ENCODE measurements around the gene SH3PXD2A. TPM values are rescaled to one million over a fixed set of nuclear protein-coding genes. Genes with fewer than 3 reads are reported as not detected.
"Not testable (repeated sequence)": the region's sequence is repeated elsewhere in the genome, so short reads cannot be mapped to it uniquely, and the experiment has no call there.

Gene SH3PXD2A
- total RNA-seq, 1 donor from 2014 or later = 17.3 TPM

DNA sequence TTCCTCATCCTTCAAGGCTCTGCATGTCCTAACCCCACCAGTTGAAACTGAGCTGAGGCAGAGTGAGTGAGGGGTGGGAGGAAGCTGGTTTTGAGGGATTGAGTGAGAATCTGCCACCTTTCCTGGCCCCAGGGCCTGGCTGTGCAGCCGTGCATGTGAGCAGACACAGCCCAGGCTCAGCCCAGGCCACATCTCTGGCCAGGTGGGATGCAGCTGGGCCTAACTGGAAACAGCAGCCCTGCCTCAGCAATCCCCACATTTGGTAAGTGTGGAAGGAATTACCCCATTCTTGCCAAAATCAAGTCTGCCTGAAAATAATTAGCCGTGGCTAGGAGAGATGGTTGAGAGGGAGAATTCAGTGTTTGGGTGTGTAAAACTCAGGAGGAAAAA is 245.3 kb downstream of the SH3PXD2A start:
- no peak overlapping the region for H3K27ac ChIP-seq (ENCODE audit: low read depth, low read length)
- no peaks in the 10 kb centered on the region for H4K20me1 ChIP-seq (ENCODE audit: insufficient read depth, low read length)
- H3K9ac ChIP-seq (ENCODE audit: low read length) = no peak overlapping the region
- no peaks in the 10 kb centered on the region for H3K27me3 ChIP-seq (ENCODE audit: insufficient read depth, low read length)
- H3K4me1 Mint-ChIP-seq (ENCODE audit: low read depth, unreplicated experiment) = peaks cover 24% of the 10 kb centered on the region
- TF ChIP-seq CTCF (IDR thresholded peaks at IDR 0.05; ENCODE audit: insufficient read depth, low read depth, low read length) = no peak
- no peak for TF ChIP-seq EZH2 (IDR thresholded peaks at IDR 0.05; ENCODE audit: insufficient read depth, low read length)
- peaks cover 9% of the 10 kb centered on the region for H3K4me1 ChIP-seq (ENCODE audit: insufficient read depth, low read length)
- no peak for DNase-seq (ENCODE audit: low read depth)
- no peak overlapping the region for H2AFZ ChIP-seq (ENCODE audit: low read depth, low read length)
- peaks cover 4% of the 10 kb centered on the region for H3K27me3 Mint-ChIP-seq (ENCODE audit: low read depth, unreplicated experiment)
- H3K36me3 Mint-ChIP-seq (ENCODE audit: low read depth, unreplicated experiment) = peaks cover 37% of the 10 kb centered on the region
- H3K4me2 ChIP-seq (ENCODE audit: low read length) = no peak overlapping the region
- peaks cover 13% of the 10 kb centered on the region for H3K36me3 ChIP-seq (ENCODE audit: insufficient read depth, low read length)
- no peak overlapping the region for H3K4me3 Mint-ChIP-seq (ENCODE audit: unreplicated experiment)
- FAIRE-seq = no peak
- H3K27ac Mint-ChIP-seq (ENCODE audit: unreplicated experiment) = no peak overlapping the region
- H3K79me2 ChIP-seq (ENCODE audit: insufficient read depth, low read length) = no peaks in the 10 kb centered on the region
- H3K9me3 Mint-ChIP-seq (ENCODE audit: unreplicated experiment) = no peaks in the 10 kb centered on the region
- no peaks in the 10 kb centered on the region for H3K9me3 ChIP-seq (ENCODE audit: insufficient read depth, low read depth, low read length)
- no peak overlapping the region for H3K4me3 ChIP-seq (ENCODE audit: insufficient read depth, low read depth, low read length)

DNA sequence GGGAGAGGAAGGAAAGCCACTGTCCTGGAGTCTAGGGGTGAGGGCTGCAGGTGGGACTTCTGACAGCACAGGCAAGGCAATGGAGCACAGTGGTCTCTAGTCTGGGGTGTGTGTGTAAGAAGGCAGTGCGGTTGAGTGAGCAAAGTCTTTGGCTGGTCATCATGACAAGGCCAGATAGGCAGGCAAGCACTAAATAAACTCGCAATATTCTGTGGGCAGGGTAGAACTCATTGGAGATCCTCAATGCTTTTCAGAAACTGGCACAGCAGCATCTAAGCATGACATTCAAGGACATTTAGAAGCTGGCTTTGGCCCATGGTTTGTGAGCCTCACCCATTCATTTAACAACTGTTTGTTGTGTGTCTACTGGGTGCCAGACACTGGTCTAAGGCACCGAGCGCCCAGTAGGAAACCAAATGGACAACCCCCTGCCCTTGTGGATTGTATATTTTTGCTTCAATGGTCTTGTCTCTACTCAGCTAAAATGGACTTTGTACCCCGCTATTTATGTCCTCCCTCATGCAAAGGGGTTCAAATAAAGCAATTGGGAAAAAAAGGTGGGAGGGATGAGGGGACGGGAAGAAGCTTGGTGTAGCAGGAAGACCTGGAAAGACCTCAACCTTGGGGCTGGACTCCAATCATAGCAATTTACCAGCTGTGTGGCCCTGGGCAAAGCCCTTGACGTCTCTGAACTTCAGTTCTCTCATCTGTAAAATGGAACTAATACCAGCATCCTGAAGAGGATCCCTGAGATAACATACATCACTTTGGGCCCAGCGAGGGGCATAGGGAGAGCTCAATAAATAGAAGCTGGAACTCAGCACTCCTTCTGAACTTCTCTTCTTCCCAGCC is 245.9 kb downstream of the SH3PXD2A start:
- Histone ChIP-seq H3K9me3 (ENCODE audit: insufficient read depth, low read depth, low read length) (no peaks in the 10 kb centered on the region), H3K9ac (ENCODE audit: low read length) (no peak overlapping the region), H3K4me2 (ENCODE audit: low read length) (no peak overlapping the region), H3K36me3 (ENCODE audit: insufficient read depth, low read length) (peaks cover 13% of the 10 kb centered on the region), H3K27ac (ENCODE audit: low read depth, low read length) (no peak overlapping the region), H3K27me3 (ENCODE audit: insufficient read depth, low read length) (no peaks in the 10 kb centered on the region), H2AFZ (ENCODE audit: low read depth, low read length) (no peak overlapping the region), H3K4me1 (ENCODE audit: insufficient read depth, low read length) (peaks cover 9% of the 10 kb centered on the region), H3K79me2 (ENCODE audit: insufficient read depth, low read length) (no peaks in the 10 kb centered on the region), H3K4me3 (ENCODE audit: insufficient read depth, low read depth, low read length) (no peak overlapping the region), H4K20me1 (ENCODE audit: insufficient read depth, low read length) (no peaks in the 10 kb centered on the region)
- no peak overlapping the region for H3K27ac Mint-ChIP-seq (ENCODE audit: unreplicated experiment)
- DNase-seq (ENCODE audit: low read depth) (no peak), FAIRE-seq (no peak)
- TF ChIP-seq EZH2 (IDR thresholded peaks at IDR 0.05; ENCODE audit: insufficient read depth, low read length) (no peak), CTCF (IDR thresholded peaks at IDR 0.05; ENCODE audit: insufficient read depth, low read depth, low read length) (no peak)
- H3K36me3 Mint-ChIP-seq (ENCODE audit: low read depth, unreplicated experiment) = peaks cover 40% of the 10 kb centered on the region
- peaks cover 4% of the 10 kb centered on the region for H3K27me3 Mint-ChIP-seq (ENCODE audit: low read depth, unreplicated experiment)
- H3K4me1 Mint-ChIP-seq (ENCODE audit: low read depth, unreplicated experiment) = peaks cover 19% of the 10 kb centered on the region
- no peak overlapping the region for H3K4me3 Mint-ChIP-seq (ENCODE audit: unreplicated experiment)
- H3K9me3 Mint-ChIP-seq (ENCODE audit: unreplicated experiment) = no peaks in the 10 kb centered on the region

- not testable (repeated sequence) for H3K27me3 ChIP-seq (ENCODE audit: insufficient read depth, low read length); H3K4me3 ChIP-seq (ENCODE audit: insufficient read depth, low read depth, low read length); H3K4me2 ChIP-seq (ENCODE audit: low read length); H3K9ac ChIP-seq (ENCODE audit: low read length); FAIRE-seq; H3K9me3 Mint-ChIP-seq (ENCODE audit: unreplicated experiment); DNase-seq (ENCODE audit: low read depth); H3K4me1 ChIP-seq (ENCODE audit: insufficient read depth, low read length); H3K27ac ChIP-seq (ENCODE audit: low read depth, low read length); H2AFZ ChIP-seq (ENCODE audit: low read depth, low read length); H3K4me1 Mint-ChIP-seq (ENCODE audit: low read depth, unreplicated experiment); H3K4me3 Mint-ChIP-seq (ENCODE audit: unreplicated experiment); H3K79me2 ChIP-seq (ENCODE audit: insufficient read depth, low read length); H4K20me1 ChIP-seq (ENCODE audit: insufficient read depth, low read length); H3K27ac Mint-ChIP-seq (ENCODE audit: unreplicated experiment); H3K27me3 Mint-ChIP-seq (ENCODE audit: low read depth, unreplicated experiment); H3K9me3 ChIP-seq (ENCODE audit: insufficient read depth, low read depth, low read length)
- peaks cover 16% of the 10 kb centered on the region for H3K36me3 ChIP-seq (ENCODE audit: insufficient read depth, low read length)
- peaks cover 38% of the 10 kb centered on the region for H3K36me3 Mint-ChIP-seq (ENCODE audit: low read depth, unreplicated experiment)
Observed at GRCh38 chr10:103608056-103608455, 247.3 kb downstream of the SH3PXD2A start.

DNA sequence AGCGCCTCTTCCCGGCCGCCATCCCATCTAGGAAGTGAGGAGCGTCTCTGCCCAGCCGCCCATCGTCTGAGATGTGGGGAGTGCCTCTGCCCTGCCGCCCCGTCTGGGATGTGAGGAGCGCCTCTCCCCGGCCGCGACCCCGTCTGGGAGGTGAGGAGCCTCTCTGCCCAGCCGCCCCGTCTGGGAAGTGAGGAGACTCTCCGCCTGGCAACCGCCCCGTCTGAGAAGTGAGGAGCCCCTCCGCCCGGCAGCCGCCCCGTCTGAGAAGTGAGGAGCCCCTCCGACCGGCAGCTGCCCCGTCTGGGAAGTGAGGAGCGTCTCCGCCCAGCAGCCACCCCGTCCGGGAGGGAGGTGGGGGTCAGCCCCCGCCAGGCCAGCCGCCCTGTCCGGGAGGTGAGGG is 248.3 kb downstream of the SH3PXD2A start:
- not testable (repeated sequence) for FAIRE-seq; H3K4me3 ChIP-seq (ENCODE audit: insufficient read depth, low read depth, low read length); H4K20me1 ChIP-seq (ENCODE audit: insufficient read depth, low read length); H3K9me3 ChIP-seq (ENCODE audit: insufficient read depth, low read depth, low read length); H3K4me1 Mint-ChIP-seq (ENCODE audit: low read depth, unreplicated experiment); H2AFZ ChIP-seq (ENCODE audit: low read depth, low read length); DNase-seq (ENCODE audit: low read depth); H3K9ac ChIP-seq (ENCODE audit: low read length); H3K4me2 ChIP-seq (ENCODE audit: low read length); H3K27me3 ChIP-seq (ENCODE audit: insufficient read depth, low read length); H3K9me3 Mint-ChIP-seq (ENCODE audit: unreplicated experiment); H3K27ac Mint-ChIP-seq (ENCODE audit: unreplicated experiment); H3K27ac ChIP-seq (ENCODE audit: low read depth, low read length); H3K79me2 ChIP-seq (ENCODE audit: insufficient read depth, low read length); H3K4me1 ChIP-seq (ENCODE audit: insufficient read depth, low read length); H3K27me3 Mint-ChIP-seq (ENCODE audit: low read depth, unreplicated experiment); H3K4me3 Mint-ChIP-seq (ENCODE audit: unreplicated experiment)
- H3K36me3 Mint-ChIP-seq (ENCODE audit: low read depth, unreplicated experiment) = peaks cover 43% of the 10 kb centered on the region
- H3K36me3 ChIP-seq (ENCODE audit: insufficient read depth, low read length) = peaks cover 16% of the 10 kb centered on the region

DNA sequence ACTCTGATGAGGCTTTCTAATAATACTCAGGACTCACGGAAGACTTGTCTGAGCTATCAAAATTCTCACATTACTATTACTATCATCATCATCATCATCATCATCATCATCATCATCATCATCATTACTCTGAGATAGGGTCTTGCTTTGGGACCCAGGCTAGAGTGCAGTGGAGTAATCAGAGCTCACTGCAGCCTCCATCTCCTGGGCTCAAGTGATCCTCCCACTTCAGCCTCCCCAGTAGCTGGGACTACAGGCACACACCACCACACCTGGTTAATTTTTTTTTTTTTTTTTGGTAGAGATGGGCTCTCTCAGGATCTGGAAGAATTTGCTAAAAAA is 249.3 kb downstream of the SH3PXD2A start:
- H3K9ac ChIP-seq (ENCODE audit: low read length); H3K4me3 Mint-ChIP-seq (ENCODE audit: unreplicated experiment); H3K9me3 ChIP-seq (ENCODE audit: insufficient read depth, low read depth, low read length); H3K4me3 ChIP-seq (ENCODE audit: insufficient read depth, low read depth, low read length); H4K20me1 ChIP-seq (ENCODE audit: insufficient read depth, low read length); H3K4me2 ChIP-seq (ENCODE audit: low read length); H3K9me3 Mint-ChIP-seq (ENCODE audit: unreplicated experiment); DNase-seq (ENCODE audit: low read depth); FAIRE-seq; H3K27me3 Mint-ChIP-seq (ENCODE audit: low read depth, unreplicated experiment); H3K4me1 ChIP-seq (ENCODE audit: insufficient read depth, low read length); H3K79me2 ChIP-seq (ENCODE audit: insufficient read depth, low read length); H3K4me1 Mint-ChIP-seq (ENCODE audit: low read depth, unreplicated experiment); H3K27ac ChIP-seq (ENCODE audit: low read depth, low read length); H2AFZ ChIP-seq (ENCODE audit: low read depth, low read length); H3K27me3 ChIP-seq (ENCODE audit: insufficient read depth, low read length): not testable (repeated sequence)
- Mint-ChIP-seq H3K27ac (ENCODE audit: unreplicated experiment) (peak overlapping the region; percentile 18), H3K36me3 (ENCODE audit: low read depth, unreplicated experiment) (peaks cover 40% of the 10 kb centered on the region)
- peaks cover 12% of the 10 kb centered on the region for H3K36me3 ChIP-seq (ENCODE audit: insufficient read depth, low read length)
